RWPE2 (cell line): ENCODE data around the gene RNF17.

Experiments used
- ATAC-seq: fragments of 200-7000 bp; cut with Tn5 transposase; 3 replicates; pipeline ENCODE4 v1.9.1; 2021; ENCODE audit warnings: low read depth
- DNase-seq: peaks from one replicate; pipeline ENCODE4 v3.0.0-alpha.2; 2020; ENCODE audit warnings: low spot score
- H3K27ac ChIP-seq: fragments of 450-650 bp; 2 replicates; pipeline ENCODE4 v1.5.1; 2017; ENCODE audit warnings: mild to moderate bottlenecking; ENCODE audit not compliant: poor library complexity, severe bottlenecking
- H3K27me3 ChIP-seq: fragments of 250-450 bp; sonication (Bioruptor Pico); 2 replicates; pipeline ENCODE4 v1.5.1; 2021; ENCODE audit warnings: mild to moderate bottlenecking, moderate library complexity; ENCODE audit not compliant: insufficient read depth, poor library complexity, severe bottlenecking
- H3K36me3 ChIP-seq: fragments of 250-450 bp; sonication (Bioruptor Pico); 2 replicates; pipeline ENCODE4 v1.5.1; 2020; ENCODE audit warnings: low read depth, mild to moderate bottlenecking, moderate library complexity
- H3K4me1 ChIP-seq: fragments of 250-450 bp; sonication (Bioruptor Pico); 2 replicates; pipeline ENCODE4 v1.5.1; 2021; ENCODE audit warnings: mild to moderate bottlenecking, moderate library complexity; ENCODE audit not compliant: insufficient read depth, poor library complexity, severe bottlenecking
- H3K4me3 ChIP-seq: fragments of 250-450 bp; sonication (Bioruptor Pico); 2 replicates; pipeline ENCODE4 v1.5.1; 2021; ENCODE audit warnings: mild to moderate bottlenecking, moderate library complexity; ENCODE audit not compliant: severe bottlenecking
- H3K9me3 ChIP-seq: fragments of 250-450 bp; sonication (Bioruptor Pico); 2 replicates; pipeline ENCODE4 v1.5.1; 2021; ENCODE audit warnings: mild to moderate bottlenecking, moderate library complexity; ENCODE audit not compliant: severe bottlenecking
- TF ChIP-seq, protein P1 (sequence below): fragments of 450-650 bp; IDR thresholded peaks from one replicate; pipeline ENCODE4 v1.5.1; 2017; ENCODE audit warnings: mild to moderate bottlenecking, moderate library complexity; ENCODE audit not compliant: poor library complexity, severe bottlenecking

The RNF17 gene

DNA sequence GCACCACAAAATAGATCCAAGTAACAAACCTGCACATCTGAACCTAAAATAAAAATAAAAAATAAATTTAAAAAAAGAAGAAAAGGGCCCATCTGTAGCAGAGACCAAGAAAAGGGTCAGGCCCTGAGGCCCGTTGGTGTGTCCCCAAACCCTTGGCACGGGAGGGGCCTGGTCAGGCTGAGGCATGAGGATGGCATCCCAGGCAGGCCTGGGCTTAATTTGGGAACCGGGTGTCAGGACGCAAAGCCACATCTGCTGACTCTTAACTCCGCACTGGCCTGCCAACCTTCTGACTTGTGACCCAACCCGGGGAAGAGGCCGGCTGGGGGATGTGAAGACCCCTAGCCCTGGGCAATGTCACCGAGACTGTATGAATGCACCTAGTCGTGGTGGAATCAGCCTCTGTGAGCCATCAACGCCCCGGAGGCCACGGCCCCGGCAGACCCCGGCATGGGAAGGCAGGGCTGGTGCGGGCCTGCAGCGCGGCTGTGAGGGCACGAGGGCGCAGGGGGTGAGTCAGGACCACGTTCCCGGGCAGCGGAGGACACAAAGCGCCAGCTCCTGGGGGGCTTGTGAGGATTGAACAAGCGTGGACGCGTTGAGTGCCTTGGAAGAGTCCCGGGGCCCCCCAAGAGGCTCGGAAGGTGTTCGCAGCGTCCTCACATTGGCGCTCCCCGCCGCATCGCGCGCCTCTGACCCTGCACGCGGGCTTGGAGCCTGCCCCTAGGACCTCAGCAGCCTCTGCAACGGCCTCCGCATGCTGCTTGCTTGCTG, 45.6 kb upstream of the RNF17 start:
- no peaks in the 10 kb centered on the region for H3K4me1 ChIP-seq
- no peak overlapping the region for H3K4me3 ChIP-seq
- TF ChIP-seq, protein P1, sequence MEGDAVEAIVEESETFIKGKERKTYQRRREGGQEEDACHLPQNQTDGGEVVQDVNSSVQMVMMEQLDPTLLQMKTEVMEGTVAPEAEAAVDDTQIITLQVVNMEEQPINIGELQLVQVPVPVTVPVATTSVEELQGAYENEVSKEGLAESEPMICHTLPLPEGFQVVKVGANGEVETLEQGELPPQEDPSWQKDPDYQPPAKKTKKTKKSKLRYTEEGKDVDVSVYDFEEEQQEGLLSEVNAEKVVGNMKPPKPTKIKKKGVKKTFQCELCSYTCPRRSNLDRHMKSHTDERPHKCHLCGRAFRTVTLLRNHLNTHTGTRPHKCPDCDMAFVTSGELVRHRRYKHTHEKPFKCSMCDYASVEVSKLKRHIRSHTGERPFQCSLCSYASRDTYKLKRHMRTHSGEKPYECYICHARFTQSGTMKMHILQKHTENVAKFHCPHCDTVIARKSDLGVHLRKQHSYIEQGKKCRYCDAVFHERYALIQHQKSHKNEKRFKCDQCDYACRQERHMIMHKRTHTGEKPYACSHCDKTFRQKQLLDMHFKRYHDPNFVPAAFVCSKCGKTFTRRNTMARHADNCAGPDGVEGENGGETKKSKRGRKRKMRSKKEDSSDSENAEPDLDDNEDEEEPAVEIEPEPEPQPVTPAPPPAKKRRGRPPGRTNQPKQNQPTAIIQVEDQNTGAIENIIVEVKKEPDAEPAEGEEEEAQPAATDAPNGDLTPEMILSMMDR = no peak
- no peak for ATAC-seq
- DNase-seq = no peak
- H3K27ac ChIP-seq = no peak overlapping the region
- no peaks in the 10 kb centered on the region for H3K9me3 ChIP-seq
- no peaks in the 10 kb centered on the region for H3K36me3 ChIP-seq
- H3K27me3 ChIP-seq = no peaks in the 10 kb centered on the region

DNA sequence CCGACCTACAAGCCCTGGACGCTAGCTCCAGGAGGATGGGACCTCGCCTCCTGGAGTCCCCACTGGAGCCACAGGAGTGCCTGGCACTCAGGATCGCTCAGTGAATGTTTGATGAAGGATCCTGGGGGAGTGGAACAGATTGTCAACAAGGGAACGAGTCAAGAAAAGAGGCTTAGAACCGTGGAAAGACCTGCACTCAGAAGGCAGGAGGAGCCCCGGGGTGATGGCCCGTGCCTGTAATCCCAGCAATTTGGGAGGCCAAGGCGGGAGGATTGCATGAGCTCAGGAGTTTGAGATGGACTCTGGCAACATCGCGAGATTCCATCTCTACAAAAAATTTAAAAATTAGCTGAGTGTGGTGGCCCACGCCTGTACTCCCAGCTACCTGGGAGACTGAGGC, 44.8 kb upstream of the RNF17 start:
- H3K36me3 ChIP-seq = no peaks in the 10 kb centered on the region
- DNase-seq = no peak
- TF ChIP-seq, protein P1 = no peak
- H3K9me3 ChIP-seq = no peaks in the 10 kb centered on the region
- ATAC-seq = no peak
- H3K4me1 ChIP-seq = no peaks in the 10 kb centered on the region
- no peak overlapping the region for H3K4me3 ChIP-seq
- no peaks in the 10 kb centered on the region for H3K27me3 ChIP-seq
- no peak overlapping the region for H3K27ac ChIP-seq

DNA sequence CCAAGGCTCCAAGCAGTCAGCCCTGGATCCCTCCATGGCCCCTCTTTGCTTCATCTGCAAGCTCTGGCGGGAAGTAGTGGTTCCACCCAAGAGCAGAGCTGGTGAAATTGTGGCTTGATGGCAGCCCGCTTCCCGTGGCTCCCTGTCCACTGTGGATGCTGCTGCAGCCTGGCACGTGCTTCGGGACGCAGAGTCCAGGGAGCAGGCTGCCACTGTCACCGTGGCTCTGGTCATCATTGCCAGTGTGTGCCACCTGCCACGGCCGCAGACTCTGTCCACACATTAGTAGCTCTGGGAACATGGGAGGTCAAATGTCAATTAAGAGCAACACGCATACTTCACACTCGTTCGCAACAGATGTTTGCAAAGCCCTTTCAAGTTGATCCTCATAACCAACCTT, 40.8 kb upstream of the RNF17 start:
- Histone ChIP-seq H3K4me3 (no peak overlapping the region), H3K27ac (no peak overlapping the region), H3K4me1 (no peaks in the 10 kb centered on the region), H3K36me3 (no peaks in the 10 kb centered on the region), H3K27me3 (no peaks in the 10 kb centered on the region), H3K9me3 (no peaks in the 10 kb centered on the region)
- no peak for DNase-seq
- TF ChIP-seq, protein P1 = no peak
- no peak for ATAC-seq

DNA sequence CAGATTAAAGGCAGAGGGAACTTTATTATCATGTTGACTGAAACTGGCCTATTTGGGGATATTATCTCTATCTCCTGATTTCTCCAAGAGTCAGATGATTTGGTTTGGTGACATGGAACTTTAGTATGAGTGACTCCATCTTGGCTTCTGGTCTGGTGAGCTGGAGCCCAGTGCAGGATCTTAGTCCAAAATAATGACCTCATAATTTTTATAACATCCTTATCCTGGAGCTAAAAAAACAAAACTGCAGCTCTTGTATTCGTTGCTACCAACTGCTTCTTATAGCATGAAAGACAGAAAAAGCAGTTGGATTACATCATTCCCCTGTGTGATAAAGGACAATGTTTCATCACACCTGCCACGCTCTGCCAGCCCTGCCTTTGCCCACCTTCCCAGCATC, 39.3 kb upstream of the RNF17 start:
- Histone ChIP-seq H3K9me3 (no peaks in the 10 kb centered on the region), H3K4me3 (no peak overlapping the region), H3K4me1 (no peaks in the 10 kb centered on the region), H3K36me3 (no peaks in the 10 kb centered on the region), H3K27me3 (no peaks in the 10 kb centered on the region), H3K27ac (no peak overlapping the region)
- TF ChIP-seq, protein P1 = no peak
- no peak for ATAC-seq
- no peak for DNase-seq

DNA sequence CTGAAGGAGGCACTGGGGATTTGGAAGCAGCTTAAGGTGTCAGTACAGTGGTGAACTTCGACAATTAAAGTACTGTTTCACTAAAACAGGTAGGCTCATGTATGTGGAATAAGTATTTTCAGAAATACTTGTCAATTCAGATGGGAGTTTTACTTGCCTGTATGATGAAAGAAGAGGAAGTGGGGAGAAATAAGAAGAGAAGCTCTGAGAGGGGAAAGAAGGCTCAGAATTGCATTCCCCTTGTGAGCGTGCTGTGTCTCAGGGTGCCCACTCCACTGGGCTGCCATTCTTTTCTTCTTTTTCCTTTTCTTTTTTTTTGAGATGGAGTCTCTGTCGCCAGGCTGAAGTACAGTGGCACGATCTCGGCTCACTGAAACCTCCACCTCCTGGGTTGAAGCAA, 38.6 kb upstream of the RNF17 start:
- ATAC-seq (no peak), DNase-seq (no peak)
- no peak overlapping the region for H3K4me3 ChIP-seq

More for the DNA sequence above, 38.6 kb upstream of the RNF17 start:
- no peaks in the 10 kb centered on the region for H3K27me3 ChIP-seq
- H3K4me1 ChIP-seq = no peaks in the 10 kb centered on the region
- H3K27ac ChIP-seq = no peak overlapping the region
- H3K9me3 ChIP-seq = no peaks in the 10 kb centered on the region
- no peaks in the 10 kb centered on the region for H3K36me3 ChIP-seq
- TF ChIP-seq, protein P1 = no peak
